ENCODE measurements around the gene ACSS1.

ACSS1 gene

GRCh38 chr20:24977797-24978196, 80.1 kb downstream of the ACSS1 start:
- no peak overlapping the region for H3K4me3 ChIP-seq (ENCODE audit: control insufficient read depth, low read depth, low read length)
- no peak for DNase-seq (ENCODE audit: low read depth)
- TF ChIP-seq CTCF (IDR thresholded peaks at IDR 0.05; ENCODE audit: control insufficient read depth, insufficient read depth, low read depth, low read length, missing control alignments) = no peak

GRCh38 chr20:24977336-24977735, 80.6 kb downstream of the ACSS1 start:
- DNase-seq (ENCODE audit: low read depth) = no peak
- TF ChIP-seq CTCF (IDR thresholded peaks at IDR 0.05; ENCODE audit: control insufficient read depth, insufficient read depth, low read depth, low read length, missing control alignments) = no peak
- no peak overlapping the region for H3K4me3 ChIP-seq (ENCODE audit: control insufficient read depth, low read depth, low read length)

- DNase-seq (ENCODE audit: low read depth) = no peak
- no peak overlapping the region for H3K4me3 ChIP-seq (ENCODE audit: control insufficient read depth, low read depth, low read length)
- no peak for TF ChIP-seq CTCF (IDR thresholded peaks at IDR 0.05; ENCODE audit: control insufficient read depth, insufficient read depth, low read depth, low read length, missing control alignments)
Measured at GRCh38 chr20:24972341-24972740, 85.6 kb downstream of the ACSS1 start.

GRCh38 chr20:24971376-24972101, 86.4 kb downstream of the ACSS1 start:
- no peak for DNase-seq (ENCODE audit: low read depth)
- no peak for TF ChIP-seq CTCF (IDR thresholded peaks at IDR 0.05; ENCODE audit: control insufficient read depth, insufficient read depth, low read depth, low read length, missing control alignments)

GRCh38 chr20:24970754-24971153, 87.2 kb downstream of the ACSS1 start:
- DNase-seq (ENCODE audit: low read depth) = no peak
- TF ChIP-seq CTCF (IDR thresholded peaks at IDR 0.05; ENCODE audit: control insufficient read depth, insufficient read depth, low read depth, low read length, missing control alignments) = no peak
- H3K4me3 ChIP-seq (ENCODE audit: control insufficient read depth, low read depth, low read length) = no peak overlapping the region

More at GRCh38 chr20:24971376-24972101, 86.4 kb downstream of the ACSS1 start:
- no peak overlapping the region for H3K4me3 ChIP-seq (ENCODE audit: control insufficient read depth, low read depth, low read length)

GRCh38 chr20:24970030-24970553, 87.8 kb downstream of the ACSS1 start:
- H3K4me3 ChIP-seq (ENCODE audit: control insufficient read depth, low read depth, low read length) = no peak overlapping the region
- TF ChIP-seq CTCF (IDR thresholded peaks at IDR 0.05; ENCODE audit: control insufficient read depth, insufficient read depth, low read depth, low read length, missing control alignments) = no peak
- no peak for DNase-seq (ENCODE audit: low read depth)

Data from AG09309 (cell line).